Astrocyte of the cerebellum (primary cell): ENCODE data around the gene VSTM4.

Experiments used
- DNase-seq: peaks from one replicate; pipeline ENCODE4 v3.0.0-alpha.2; 2011; ENCODE audit warnings: low read depth
- H3K4me3 ChIP-seq: 2 replicates; pipeline ENCODE4 v1.5.1; 2011; ENCODE audit warnings: mild to moderate bottlenecking, low read depth, low read length, moderate library complexity
- CTCF ChIP-seq: IDR thresholded peaks from 2 replicates; pipeline ENCODE4 v1.5.1; 2012; ENCODE audit warnings: low read length, low read depth, moderate library complexity, mild to moderate bottlenecking; ENCODE audit errors: missing control alignments
- in situ Hi-C: cut with HindIII; loops from 2 replicates; pipeline ENCODE4 v1.10.0; 2017; ENCODE audit warnings: low sequenced_read_pairs

Gene VSTM4

GRCh38 chr10:49138361-49138891, 23.1 kb upstream of the VSTM4 start:
- H3K4me3 ChIP-seq, result no peak overlapping the region
- DNase-seq, result peak; percentile 83
- TF ChIP-seq CTCF, result no peak
- in situ Hi-C loops, result no loop called here

GRCh38 chr10:49136525-49136924, 21.2 kb upstream of the VSTM4 start:
- H3K4me3 ChIP-seq, result no peak overlapping the region
- in situ Hi-C loops, result no loop called here
- DNase-seq, result no peak
- no peak for TF ChIP-seq CTCF

GRCh38 chr10:49135575-49136313, 20.4 kb upstream of the VSTM4 start:
- no peak for TF ChIP-seq CTCF
- H3K4me3 ChIP-seq, result no peak overlapping the region
- in situ Hi-C loops, result no loop called here
- no peak for DNase-seq

- DNase-seq, result no peak
- in situ Hi-C loops, result no loop called here
- no peak overlapping the region for H3K4me3 ChIP-seq
- TF ChIP-seq CTCF, result no peak
Measured at GRCh38 chr10:49134327-49134726, 19.0 kb upstream of the VSTM4 start.

GRCh38 chr10:49133706-49134248, 18.5 kb upstream of the VSTM4 start, which contains the start of gene FAM170B:
FAM170B (minus strand) TSS chr10:49134021; CDS start chr10:49133918, 103 bp downstream.
- H3K4me3 ChIP-seq, result no peak within 1 kb of the TSS
- in situ Hi-C loops, result no loop called here
- TF ChIP-seq CTCF, result no peak
- DNase-seq, result no peak

GRCh38 chr10:49132362-49132737, 17.0 kb upstream of the VSTM4 start:
- in situ Hi-C loops, result no loop called here
- H3K4me3 ChIP-seq, result no peak overlapping the region
- DNase-seq, result no peak
- no peak for TF ChIP-seq CTCF
